Measurements from ENCODE around the gene OR4D2.

Gene OR4D2

DNA sequence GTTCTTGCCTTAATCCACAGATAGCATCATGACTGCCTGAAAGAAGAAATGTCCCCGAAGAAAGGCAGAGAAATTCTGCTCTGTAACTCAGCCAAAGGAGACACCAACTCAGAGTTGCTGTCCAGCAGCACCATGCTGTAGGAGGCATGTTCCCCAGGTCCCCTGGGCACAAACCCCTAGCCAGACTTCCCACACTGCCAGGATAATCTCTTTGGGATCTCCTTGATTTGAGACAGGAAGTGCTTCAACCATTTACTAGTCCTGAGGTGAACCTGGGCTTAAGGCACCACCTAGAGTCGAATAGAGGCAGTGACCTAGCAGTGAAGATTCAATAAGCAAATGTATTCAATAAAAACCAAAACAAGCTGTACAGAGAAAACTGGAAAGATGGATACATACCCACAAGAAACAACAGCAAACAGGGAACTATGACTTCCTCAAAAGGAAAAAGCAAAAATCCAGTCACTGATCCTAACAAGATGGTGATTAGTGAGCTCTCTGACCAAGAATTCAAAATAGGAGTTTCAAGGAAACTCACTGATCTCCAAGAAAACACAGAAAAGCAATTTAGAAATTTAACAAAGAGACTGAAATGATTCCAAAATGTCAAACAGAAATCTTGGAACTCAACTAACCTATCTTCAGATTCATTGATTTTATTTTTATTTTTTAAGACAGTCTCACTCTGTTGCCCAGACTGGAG, 5.7 kb downstream of the OR4D2 start:
- peak in 1 of 3 donors; percentile 18 for DNase-seq (ENCODE audit: low read depth in 2 of 3, low spot score in 1 of 3)

DNA sequence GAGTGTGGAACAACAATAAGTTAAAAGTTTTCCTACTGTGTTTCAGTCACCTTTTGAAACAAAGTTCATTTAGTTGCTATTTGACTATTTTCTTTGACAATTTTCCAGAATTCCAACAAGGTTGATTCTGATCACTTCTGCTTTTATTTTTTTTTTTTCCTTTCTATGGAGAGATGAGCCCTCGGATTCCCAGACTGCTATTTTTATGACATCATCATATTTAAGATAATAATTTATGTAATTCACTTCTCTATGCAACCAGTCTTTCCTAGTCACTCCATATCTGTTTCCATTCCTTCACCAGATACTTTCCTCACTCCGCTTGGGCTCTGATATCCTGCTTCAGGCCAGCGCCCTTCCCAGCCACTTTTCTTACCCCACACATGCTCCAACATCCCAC, 8.1 kb downstream of the OR4D2 start:
- DNase-seq (ENCODE audit: low read depth in 2 of 3, low spot score in 1 of 3), result no peak

DNA sequence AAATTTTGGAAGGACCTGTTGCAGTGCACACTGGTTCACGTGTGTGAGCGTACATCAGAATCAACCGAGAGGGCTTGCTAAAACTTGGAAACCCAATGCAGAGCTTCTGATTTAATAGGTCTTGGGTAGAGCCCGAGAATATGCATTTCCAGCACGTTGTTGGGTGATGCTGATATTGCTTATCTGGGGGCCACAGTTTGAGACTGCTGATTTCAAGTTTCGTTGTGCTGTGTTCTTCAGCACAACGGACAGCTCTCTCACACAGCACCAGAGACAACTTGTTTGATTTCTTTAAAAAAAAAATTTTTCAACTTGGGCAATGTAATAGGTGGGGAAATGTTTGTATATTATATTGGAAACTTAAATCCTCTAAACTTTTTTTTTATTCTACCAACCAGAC, 9.4 kb downstream of the OR4D2 start:
- DNase-seq (ENCODE audit: low read depth in 2 of 3, low spot score in 1 of 3), result no peak

DNA sequence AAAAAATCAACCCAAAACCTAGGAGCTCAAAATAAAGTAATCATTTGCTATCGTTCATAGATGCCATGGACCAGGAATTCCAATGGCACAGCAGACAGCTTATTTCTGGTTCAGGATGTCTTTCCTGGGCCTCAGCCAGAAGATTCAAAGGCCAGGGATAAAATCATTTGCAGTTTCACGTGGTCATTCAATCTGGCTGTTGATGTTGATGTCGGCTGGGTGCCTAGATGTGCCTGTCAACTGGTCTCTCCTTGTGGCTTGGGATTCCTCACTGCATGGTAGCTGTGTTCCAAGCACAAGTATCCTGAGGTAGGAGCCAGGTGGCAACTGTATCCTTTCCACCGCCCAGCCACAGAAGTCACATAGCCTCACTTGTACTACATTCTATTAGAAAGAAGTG, 15.0 kb downstream of the OR4D2 start:
- DNase-seq (ENCODE audit: low read depth in 2 of 3, low spot score in 1 of 3), result no peak

DNA sequence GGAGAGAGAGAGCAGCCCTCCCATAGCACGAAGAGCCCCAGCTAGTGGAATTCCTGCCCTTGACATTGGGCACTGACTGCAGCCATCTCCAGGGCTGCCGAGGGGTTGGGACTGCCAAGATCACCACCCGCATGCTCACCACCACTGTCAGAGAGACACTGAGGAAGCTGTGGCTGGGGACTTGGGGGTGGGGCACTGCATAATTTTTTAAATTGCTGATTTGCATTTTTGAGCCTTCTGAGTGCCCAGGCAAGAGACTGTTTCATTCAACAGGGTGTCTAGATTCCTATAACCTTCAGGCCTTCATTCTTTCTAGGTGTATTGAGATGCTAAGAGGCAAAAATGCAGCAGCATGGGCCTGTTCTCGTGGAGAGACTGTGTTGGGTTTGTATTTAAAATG, 16.7 kb downstream of the OR4D2 start:
- no peak for DNase-seq (ENCODE audit: low read depth in 2 of 3, low spot score in 1 of 3)

DNA sequence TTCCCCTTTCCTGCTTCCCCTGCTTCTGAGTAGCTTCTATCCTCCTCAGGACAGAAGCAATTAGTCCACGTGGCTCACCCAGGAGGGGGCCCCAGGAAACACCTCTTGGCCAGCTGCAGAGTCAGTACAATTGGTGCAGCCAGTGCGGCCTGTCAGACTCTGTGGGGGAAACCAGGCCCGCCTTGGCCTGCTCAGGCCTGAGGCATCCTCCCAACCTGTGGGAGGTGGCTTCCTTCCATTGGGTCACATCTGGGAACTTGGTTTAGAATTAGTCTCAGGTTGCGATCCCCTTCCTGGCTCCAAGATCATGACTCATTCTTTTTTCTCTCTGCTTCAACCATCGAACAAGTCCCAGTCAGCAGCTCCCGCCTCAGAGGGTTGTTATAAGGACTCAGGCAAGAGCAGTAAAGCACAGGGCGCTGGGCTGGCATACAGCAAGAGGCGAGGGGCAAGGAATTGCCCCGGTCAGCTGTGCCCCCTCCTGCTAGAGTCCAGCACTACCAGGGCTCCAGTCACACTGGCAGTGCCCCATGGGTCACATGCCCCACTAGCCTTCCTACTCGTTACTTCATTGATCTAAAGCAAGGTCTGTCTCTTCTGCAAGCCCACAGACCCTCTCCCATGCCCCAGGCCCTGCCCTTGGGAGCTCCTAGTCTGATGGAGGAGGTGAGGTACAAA, 17.7 kb downstream of the OR4D2 start:
- no peak for DNase-seq (ENCODE audit: low read depth in 2 of 3, low spot score in 1 of 3)

DNA sequence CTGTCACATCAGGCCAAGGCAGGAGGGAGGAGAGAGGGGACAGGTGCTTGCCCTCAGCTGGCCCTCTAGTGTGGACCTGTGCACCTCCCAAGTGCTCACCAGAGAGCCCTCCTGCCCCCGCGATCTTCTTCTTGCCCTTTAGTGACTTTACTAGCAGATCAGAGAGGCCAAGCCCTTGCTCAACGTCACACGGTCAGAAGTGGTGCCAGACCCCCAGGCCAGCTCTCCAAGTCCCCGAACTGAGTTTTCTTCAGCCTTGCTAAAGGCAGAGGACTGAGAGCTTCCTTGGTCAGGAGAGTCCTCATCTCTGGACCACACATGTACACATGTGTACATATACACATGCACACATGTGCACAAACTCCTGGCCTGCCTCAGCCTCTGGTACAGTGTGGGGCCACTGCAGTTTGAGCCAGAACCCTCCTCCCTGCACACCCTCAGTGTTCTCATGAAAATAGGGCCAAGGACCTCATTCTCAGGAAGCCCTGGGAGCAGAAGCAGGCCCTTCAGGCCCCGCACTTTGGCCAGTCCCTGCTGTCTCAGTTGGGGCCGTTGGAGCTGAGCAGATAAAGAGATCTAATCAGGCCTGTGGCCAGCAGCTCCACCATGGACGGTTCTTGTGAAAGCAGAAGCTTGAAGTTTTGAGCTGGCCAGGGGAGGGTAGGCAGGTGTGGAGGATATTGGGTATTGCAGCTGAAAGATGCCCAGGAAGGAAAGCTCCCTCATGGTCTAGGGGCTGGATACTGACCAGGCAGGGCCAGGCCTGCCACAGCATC, 18.4 kb downstream of the OR4D2 start:
- no peak for DNase-seq (ENCODE audit: low read depth in 2 of 3, low spot score in 1 of 3)

DNA sequence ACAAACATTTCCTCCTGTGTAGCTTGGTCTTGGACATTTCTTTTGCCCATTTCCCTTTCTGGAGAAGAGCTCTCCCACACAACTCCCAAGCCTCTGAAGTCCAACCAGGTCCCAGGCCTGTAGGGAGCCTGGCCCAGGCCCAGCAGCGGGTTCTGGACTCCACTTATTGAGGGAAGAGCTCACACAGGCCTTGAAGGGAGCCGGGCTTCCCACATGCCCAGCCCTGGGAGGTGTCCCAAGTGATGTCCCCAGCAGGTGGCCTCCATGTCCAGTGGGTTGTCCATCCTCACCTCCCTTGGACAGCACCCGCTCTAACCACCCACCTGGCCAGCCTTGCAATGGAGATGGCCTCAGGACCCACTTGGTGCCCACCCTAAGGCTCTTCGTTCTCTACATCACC, 19.8 kb downstream of the OR4D2 start:
- DNase-seq (ENCODE audit: low read depth in 2 of 3, low spot score in 1 of 3), result no peak

DNA sequence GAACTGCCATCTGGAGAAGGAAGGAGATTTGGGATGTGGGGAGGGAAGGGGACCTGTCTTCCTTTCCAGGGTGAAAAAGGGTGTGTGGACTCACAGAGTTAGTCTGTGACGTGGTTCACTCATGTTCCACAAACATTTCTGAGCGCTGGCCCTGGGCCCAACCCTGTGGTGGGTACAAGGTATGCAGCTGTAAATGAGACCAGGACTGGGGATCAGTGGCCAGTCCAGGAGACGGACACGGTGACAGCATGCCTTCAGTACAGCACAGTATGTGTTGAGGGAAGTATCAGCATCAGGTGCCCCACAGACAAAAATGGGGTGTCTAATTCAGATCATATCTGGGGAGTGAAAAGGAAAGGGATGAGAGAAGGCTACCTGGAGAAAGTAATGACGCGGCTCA, 20.3 kb downstream of the OR4D2 start:
- DNase-seq (ENCODE audit: low read depth in 2 of 3, low spot score in 1 of 3), result no peak

DNA sequence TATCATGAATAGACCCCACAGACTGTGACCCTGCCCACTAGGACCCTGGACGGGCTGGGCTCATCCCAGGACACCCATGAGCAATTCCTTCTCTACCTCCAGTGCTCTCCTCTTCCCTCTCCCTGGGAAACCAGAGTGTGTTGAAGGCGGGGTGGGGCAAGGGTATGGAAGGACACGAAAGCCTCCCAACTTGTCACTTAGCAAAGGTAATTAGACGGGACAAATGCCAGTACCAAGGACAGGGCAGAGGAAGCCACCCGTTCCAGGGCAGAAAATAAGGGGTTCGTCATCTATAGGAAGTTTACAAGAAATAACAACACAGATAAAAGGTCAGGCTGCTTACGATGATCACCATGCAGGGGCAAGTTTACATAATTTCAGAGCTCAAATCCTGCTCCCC, 20.9 kb downstream of the OR4D2 start:
- DNase-seq (ENCODE audit: low read depth in 2 of 3, low spot score in 1 of 3), result no peak

DNA sequence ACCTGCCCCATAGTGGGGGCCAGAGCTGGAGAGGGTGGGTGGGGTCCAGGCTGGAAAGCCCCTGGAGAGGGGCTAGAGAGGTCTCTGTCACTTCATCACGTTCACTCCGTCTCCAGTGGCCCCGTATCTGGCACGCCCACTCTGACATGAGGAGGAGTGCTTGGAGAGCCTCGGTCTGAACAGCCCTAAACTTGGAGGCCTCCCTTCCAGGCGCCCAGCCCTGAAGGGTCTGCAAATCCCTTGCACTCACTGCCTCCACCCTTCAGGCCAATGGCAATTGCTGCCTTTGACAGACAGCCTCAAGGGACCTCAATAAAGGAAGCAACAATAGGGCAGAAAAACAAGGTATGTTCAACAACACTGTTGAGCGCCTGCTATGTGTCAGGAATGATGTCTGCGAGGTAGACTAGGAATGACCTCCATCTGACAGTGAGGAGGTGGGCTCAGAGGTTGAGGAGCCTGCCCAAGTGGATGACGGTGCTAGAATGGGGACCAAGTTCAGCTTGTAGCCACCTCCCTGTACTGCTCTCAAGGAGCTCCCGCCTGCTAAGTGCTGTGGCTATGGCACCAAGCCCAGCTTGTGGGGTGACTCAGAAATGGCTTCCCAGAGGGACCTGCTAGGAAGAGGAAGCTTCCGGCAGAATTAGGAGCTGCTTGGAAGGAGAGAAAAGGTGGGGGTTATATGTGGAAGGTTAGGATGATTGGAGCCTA, 22.8 kb downstream of the OR4D2 start:
- DNase-seq (ENCODE audit: low read depth in 2 of 3, low spot score in 1 of 3), result no peak

DNA sequence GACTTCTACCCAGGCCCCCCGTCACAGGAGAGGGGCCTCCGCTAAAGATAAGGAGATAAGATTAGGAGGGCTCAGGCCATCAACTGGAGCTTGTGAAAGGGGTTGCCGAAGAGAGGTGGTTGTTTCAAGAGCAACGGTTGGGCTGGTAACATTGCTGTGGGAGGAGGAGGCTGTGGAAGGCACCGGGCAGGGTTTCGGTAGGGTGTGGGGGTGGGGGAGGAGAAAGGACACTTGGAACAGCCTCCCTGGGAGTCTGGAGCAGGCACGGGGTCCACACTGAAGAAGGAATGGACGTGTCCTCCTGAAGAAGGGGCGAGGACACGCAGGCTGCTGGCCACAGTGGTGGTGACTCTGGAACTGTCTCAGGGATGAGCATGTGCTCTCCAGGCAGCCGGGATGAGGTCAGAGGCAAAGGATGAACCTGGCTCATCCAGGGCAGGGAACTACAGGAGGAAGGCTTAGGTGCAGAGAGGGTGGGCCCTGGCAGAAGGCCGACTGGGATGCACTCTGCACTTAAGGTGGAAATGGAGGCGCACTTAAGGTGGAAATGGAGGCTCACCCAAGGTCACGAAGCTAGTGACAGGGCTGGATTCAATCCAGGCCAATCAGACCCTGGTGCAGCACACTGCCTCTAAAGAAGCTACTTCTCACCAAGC, 24.6 kb downstream of the OR4D2 start:
- no peak for DNase-seq (ENCODE audit: low read depth in 2 of 3, low spot score in 1 of 3)

DNA sequence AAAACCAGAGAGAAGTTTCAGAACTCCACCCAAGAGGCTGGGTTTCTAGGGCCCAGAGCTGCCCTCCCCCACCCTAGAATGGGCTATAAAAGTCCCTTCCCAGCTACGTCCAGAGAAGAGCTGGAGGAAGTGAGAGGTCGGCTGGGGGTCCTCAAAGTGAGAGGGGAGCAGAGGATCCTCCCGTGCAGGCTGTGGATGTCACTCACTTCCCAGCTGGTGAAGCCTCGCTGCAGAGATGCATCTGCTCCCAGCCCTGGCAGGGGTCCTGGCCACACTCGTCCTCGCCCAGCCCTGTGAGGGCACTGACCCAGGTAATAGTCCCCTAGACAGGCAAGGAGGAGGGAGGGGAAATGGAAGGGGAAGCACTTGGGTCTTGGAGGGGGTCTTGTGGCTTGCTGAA, 25.8 kb downstream of the OR4D2 start, which contains the start of gene EPX:
Gene EPX, plus strand, starts transcription at position 115 of the 400 bp plus-strand sequence. Its CDS starts 121 bp downstream, at position 236.
- no peak for DNase-seq (ENCODE audit: low read depth in 2 of 3, low spot score in 1 of 3)

DNA sequence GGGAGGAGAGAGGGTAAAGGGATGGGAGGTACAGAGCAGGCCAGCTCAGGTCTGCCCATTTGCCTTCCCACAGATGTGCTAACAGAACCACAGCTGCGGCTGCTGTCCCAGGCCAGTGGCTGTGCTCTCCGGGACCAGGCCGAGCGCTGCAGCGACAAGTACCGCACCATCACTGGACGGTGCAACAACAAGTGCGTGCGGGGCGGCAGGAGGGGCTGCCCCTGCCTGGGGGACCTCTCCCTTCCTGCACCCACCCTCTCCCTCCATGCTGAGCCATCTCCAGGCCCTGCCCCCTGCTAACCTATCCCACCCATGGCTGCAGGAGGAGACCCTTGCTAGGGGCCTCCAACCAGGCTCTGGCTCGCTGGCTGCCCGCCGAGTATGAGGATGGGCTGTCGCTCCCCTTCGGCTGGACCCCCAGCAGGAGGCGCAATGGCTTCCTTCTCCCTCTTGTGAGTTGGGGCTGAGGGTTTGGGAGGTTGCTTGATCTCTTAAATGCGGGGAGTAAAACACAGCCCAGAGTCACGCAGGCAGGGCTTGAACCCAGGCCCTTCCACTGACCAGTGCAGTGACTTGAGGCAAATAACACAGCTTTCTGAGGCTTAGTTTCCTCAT, 27.0 kb downstream of the OR4D2 start:
- no peak for DNase-seq (ENCODE audit: low read depth in 2 of 3, low spot score in 1 of 3)

DNA sequence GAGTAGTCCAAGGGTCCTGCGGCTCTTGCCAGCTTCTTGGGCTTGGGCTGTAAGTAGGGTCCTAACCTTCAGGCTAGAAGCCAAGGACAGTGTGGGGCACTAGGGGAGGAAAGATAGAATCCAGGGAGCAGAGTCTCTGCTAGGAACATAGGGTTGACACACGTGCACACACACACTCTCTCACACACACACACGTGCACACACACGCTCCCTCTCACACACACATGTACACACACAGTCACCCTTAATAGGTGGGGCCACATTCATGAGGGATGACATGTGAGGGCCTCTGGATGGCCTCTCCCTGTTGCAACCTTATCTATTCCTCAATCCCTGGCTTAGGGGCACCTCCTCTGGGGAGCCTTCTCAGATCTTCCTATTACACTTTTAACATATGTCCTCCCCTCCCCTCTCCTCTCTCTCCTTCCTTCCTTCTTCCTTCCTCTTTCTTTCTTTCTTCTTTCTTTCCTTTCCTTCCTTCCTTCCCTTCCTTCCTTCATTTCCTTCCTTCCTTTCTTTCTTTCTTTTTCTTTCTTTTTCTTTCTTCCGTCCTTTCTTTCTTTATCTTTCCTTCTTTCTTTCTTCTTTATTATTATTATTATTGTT, 28.8 kb downstream of the OR4D2 start:
- no peak for DNase-seq (ENCODE audit: low read depth in 2 of 3, low spot score in 1 of 3)

DNA sequence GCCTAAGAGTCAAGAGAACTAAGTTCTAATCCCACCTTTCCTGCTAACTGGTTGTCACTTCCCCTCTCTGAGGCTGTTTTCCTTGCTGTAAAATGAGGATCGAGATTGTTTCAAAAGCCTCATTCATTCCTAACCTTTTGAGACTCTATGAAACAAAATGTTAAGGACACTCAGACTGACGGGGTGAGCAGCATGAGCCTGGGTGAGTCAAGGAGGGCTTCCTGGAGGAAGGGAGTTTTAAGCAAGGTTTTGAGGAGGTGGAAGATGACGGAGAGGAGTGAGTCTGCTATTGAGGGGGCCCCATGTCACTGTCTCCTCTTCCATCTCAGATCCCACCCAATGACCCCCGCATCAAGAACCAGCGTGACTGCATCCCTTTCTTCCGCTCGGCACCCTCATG, 29.8 kb downstream of the OR4D2 start:
- DNase-seq (ENCODE audit: low read depth in 2 of 3, low spot score in 1 of 3), result no peak

DNA sequence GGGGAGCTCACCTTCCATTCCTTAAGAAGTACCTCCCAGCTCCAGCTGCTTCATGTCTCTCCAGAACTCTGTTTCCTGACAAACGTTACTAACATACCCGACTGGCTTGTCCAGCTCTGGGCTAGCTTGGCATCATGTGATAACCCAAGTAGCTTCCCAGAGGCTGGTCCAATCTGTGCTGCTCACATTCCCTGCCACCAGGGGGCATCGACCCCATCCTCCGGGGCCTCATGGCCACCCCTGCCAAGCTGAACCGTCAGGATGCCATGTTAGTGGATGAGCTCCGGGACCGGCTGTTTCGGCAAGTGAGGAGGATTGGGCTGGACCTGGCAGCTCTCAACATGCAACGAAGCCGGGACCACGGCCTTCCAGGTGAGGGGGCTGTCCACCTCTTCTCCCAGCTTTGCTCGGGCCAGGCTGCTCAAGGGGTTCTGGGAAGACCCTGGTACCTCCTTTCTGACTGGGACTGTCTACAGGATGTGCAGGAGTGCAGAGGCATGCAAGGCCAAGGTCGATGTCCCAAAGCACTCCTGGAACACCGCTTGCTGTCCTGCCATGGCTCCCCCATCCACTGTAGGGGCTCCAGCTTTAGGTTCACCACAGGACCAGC, 33.3 kb downstream of the OR4D2 start:
- peak; percentile 47 to 61 (median 51) for DNase-seq (ENCODE audit: low read depth in 2 of 3, low spot score in 1 of 3)

DNA sequence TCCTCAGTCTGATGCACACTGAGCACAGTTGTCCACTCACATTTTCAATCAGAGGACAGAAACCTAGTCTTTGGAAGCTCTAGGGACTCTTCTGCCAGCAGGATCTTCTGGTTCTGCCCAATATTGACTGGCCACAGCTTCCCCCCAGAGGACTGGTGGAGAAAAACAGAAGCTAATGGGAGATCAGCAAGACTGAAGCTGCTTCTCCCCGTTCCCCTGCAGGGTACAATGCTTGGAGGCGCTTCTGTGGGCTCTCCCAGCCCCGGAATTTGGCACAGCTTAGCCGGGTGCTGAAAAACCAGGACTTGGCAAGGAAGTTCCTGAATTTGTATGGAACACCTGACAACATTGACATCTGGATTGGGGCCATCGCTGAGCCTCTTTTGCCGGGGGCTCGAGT, 36.1 kb downstream of the OR4D2 start:
- DNase-seq (ENCODE audit: low read depth in 2 of 3, low spot score in 1 of 3), result no peak

DNA sequence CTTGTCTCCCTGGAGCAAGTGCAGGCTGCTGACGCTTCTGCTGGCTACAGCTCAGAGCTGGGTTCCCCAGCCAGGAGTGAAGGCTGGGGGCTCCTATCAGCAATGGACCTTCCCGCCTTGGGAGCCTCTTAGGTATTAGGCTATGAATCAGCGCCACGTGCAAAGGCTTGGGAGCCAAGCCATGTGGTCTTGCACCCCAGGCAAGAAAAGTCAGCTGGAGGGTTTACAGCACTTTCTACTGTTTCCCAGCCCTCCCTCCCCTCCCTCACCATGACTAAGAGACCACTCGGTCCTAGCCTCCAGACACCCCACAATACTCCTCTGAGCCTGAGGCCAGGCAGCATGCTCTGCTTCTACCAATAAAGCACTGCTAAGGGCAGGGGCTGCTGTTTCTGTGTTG, 38.0 kb downstream of the OR4D2 start:
- DNase-seq (ENCODE audit: low read depth in 2 of 3, low spot score in 1 of 3), result no peak

DNA sequence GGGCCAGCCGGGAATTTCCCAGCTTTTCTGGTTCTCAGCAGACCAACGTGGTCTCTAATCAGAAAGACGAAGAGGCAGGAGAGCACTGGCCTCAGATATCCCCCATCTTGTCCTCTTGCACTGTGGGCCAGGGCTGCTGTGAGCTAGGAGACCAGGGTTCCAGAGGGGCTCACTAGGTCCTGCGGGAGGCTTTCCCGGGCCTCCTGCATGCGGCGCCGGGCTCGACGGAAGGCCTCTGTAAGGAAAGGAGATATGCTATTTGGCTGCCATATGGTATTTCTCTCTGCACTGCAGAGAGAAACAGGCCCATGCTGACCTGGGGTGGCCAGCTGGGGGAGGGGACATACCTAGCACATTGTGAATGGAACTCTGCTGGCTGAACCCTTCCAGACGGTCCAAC, 39.2 kb downstream of the OR4D2 start:
- no peak for DNase-seq (ENCODE audit: low read depth in 2 of 3, low spot score in 1 of 3)
